Activated CD8-positive, alpha-beta T cell treated with anti-CD3 and anti-CD28 coated beads, Interleukin-2, amount 10 ng/mL, durations not matched to agents 7 days and 5 days (primary cell): ENCODE results near the gene BICDL2. TPM values are rescaled to one million over a fixed set of nuclear protein-coding genes. Genes with fewer than 3 reads are reported as not detected.
A peak's percentile ranks its signal among the peaks of the same experiment; 100 is the strongest.

Experiments
- ATAC-seq: fragments of 150-1000 bp; cut with Tn5 transposase; one replicate; pipeline ENCODE4 v1.10.0; 2021; ENCODE audit warnings: moderate library complexity
- CTCF ChIA-PET: fragments of 350-600 bp; sonication (Branson Sonifier 250); formaldehyde crosslinking; loops from one replicate; lab custom pipeline; 2021; ENCODE audit warnings: antibody characterized with exemption; lab: Charles Lee
- POLR2A ChIA-PET: fragments of 350-600 bp; sonication (Branson Sonifier 250); formaldehyde crosslinking; loops from one replicate; lab custom pipeline; 2021; ENCODE audit warnings: antibody characterized with exemption; lab: Charles Lee
- DNase-seq: peaks from one replicate; pipeline ENCODE4 v3.0.0-alpha.2; 2020
- H3K27ac Mint-ChIP-seq: one replicate; pipeline ENCODE4 v1.8.0; 2021; ENCODE audit warnings: mild to moderate bottlenecking, mixed read lengths
- H3K27me3 Mint-ChIP-seq: one replicate; pipeline ENCODE4 v1.8.0; 2021; ENCODE audit warnings: low read depth, mixed read lengths
- H3K36me3 Mint-ChIP-seq: one replicate; pipeline ENCODE4 v1.8.0; 2021; ENCODE audit warnings: low read depth, mixed read lengths
- H3K4me1 Mint-ChIP-seq: one replicate; pipeline ENCODE4 v1.8.0; 2021; ENCODE audit warnings: low read depth, mixed read lengths
- H3K4me3 Mint-ChIP-seq: one replicate; pipeline ENCODE4 v1.8.0; 2021; ENCODE audit warnings: mild to moderate bottlenecking, mixed read lengths
- H3K9me3 Mint-ChIP-seq: one replicate; pipeline ENCODE4 v1.8.0; 2022; ENCODE audit warnings: mixed read lengths; ENCODE audit not compliant: insufficient read depth
- total RNA-seq, 2 experiments: library from RNA; stranded (reverse); gene quantifications; one replicate each; pipeline ENCODE4 v1.2.3, GENCODE V29; 2021

The BICDL2 gene
- total RNA-seq, 2 experiments from 2014 or later: 0.84 to 0.94 TPM

GRCh38 chr16:2981899-2982250 lies 54.9 kb downstream of the BICDL2 start:
- CTCF ChIA-PET: interaction anchor here (1.4 to 3.9 kb wide), 2 partner anchors 12 to 55 kb away, joined by 4 to 16 read pairs; partner anchors contain the start of gene PAQR4
- Mint-ChIP-seq H3K36me3 (peaks cover 19% of the 10 kb centered on the region), H3K4me1 (peaks cover 44% of the 10 kb centered on the region), H3K27me3 (no peaks in the 10 kb centered on the region), H3K4me3 (peak overlapping the region; percentile 87), H3K27ac (peak overlapping the region; percentile 74), H3K9me3 (no peaks in the 10 kb centered on the region)
- POLR2A ChIA-PET: interaction anchor here (2.2 kb wide), 1 partner anchor 10 kb away, joined by 13 read pairs; no protein-coding TSS in a partner anchor
- DNase-seq: no peak
- ATAC-seq: no peak

- DNase-seq: no peak
Observed at GRCh38 chr16:2981177-2981898, 55.4 kb downstream of the BICDL2 start.

GRCh38 chr16:2980227-2981176 lies 56.2 kb downstream of the BICDL2 start, which contains the start of gene PKMYT1:
PKMYT1 (minus strand) TSS chr16:2980446; CDS start chr16:2979657, 789 bp downstream.
- peak; percentile 95 for DNase-seq
- H3K27ac Mint-ChIP-seq: peak within 1 kb of the TSS; percentile 88
- ChIA-PET CTCF (interaction anchor here (1.0 to 3.9 kb wide), 6 partner anchors 11 to 141 kb away, joined by 3 to 16 read pairs (median 4); partner anchors contain the start of gene PAQR4), POLR2A (interaction anchor here (0.6 to 2.5 kb wide), 18 partner anchors 8 to 205 kb away, joined by 3 to 30 read pairs (median 3); partner anchors contain the start of genes CLDN6, PAQR4 and TNFRSF12A)
- H3K4me3 Mint-ChIP-seq: peak within 1 kb of the TSS; percentile 87
- H3K9me3 Mint-ChIP-seq: no peaks in the 10 kb centered on the region
- peaks cover 45% of the 10 kb centered on the region for H3K4me1 Mint-ChIP-seq
- ATAC-seq: peak; percentile 95
- H3K27me3 Mint-ChIP-seq: no peaks in the 10 kb centered on the region
- H3K36me3 Mint-ChIP-seq: peaks cover 28% of the 10 kb centered on the region

More at GRCh38 chr16:2981177-2981898, 55.4 kb downstream of the BICDL2 start:
- no peak for ATAC-seq
- H3K36me3 Mint-ChIP-seq: peaks cover 20% of the 10 kb centered on the region
- H3K27me3 Mint-ChIP-seq: no peaks in the 10 kb centered on the region
- H3K4me1 Mint-ChIP-seq: peaks cover 45% of the 10 kb centered on the region
- CTCF ChIA-PET: interaction anchor here (1.3 to 3.9 kb wide), 5 partner anchors 12 to 142 kb away, joined by 3 to 16 read pairs (median 4); partner anchors contain the start of gene PAQR4
- H3K4me3 Mint-ChIP-seq: peak overlapping the region; percentile 87
- H3K9me3 Mint-ChIP-seq: no peaks in the 10 kb centered on the region
- POLR2A ChIA-PET: interaction anchor here (0.7 to 2.5 kb wide), 10 partner anchors 8 to 115 kb away, joined by 3 to 30 read pairs (median 4); partner anchors contain the start of gene PAQR4
- peak overlapping the region; percentile 83 for H3K27ac Mint-ChIP-seq

GRCh38 chr16:2979669-2980226 lies 57.0 kb downstream of the BICDL2 start:
- H3K27me3 Mint-ChIP-seq: no peaks in the 10 kb centered on the region
- peak overlapping the region; percentile 88 for H3K27ac Mint-ChIP-seq
- H3K4me1 Mint-ChIP-seq: peaks cover 45% of the 10 kb centered on the region
- DNase-seq: peak; percentile 48
- peak; percentile 11 for ATAC-seq
- POLR2A ChIA-PET: interaction anchor here (0.6 to 2.5 kb wide), 15 partner anchors 7 to 204 kb away, joined by 3 to 30 read pairs (median 3); partner anchors contain the start of genes CLDN6, PAQR4 and TNFRSF12A
- H3K36me3 Mint-ChIP-seq: peaks cover 30% of the 10 kb centered on the region
- CTCF ChIA-PET: interaction anchor here (1.0 to 3.9 kb wide), 5 partner anchors 10 to 140 kb away, joined by 3 to 16 read pairs (median 4); partner anchors contain the start of gene PAQR4
- no peaks in the 10 kb centered on the region for H3K9me3 Mint-ChIP-seq
- H3K4me3 Mint-ChIP-seq: peak overlapping the region; percentile 87

Other genes with a start within 250 kb of the BICDL2 start
- gene PRSS33, start 249.4 kb downstream of the BICDL2 start, total RNA-seq: not detected
- not detected for gene PRSS41, start 238.5 kb downstream of the BICDL2 start, total RNA-seq
- gene PRSS21, start 219.7 kb downstream of the BICDL2 start, total RNA-seq: 1 to 10 TPM; 5.2 to 6.0 TPM
- gene ZG16B, start 206.6 kb downstream of the BICDL2 start, total RNA-seq: 1 to 10 TPM; 2.9 to 3.7 TPM
- not detected for gene PRSS22, start 178.8 kb downstream of the BICDL2 start, total RNA-seq
- gene FLYWCH2, start 153.7 kb downstream of the BICDL2 start, total RNA-seq: 10 to 100 TPM; 22.5 to 22.8 TPM
- 10 to 100 TPM; 44.6 to 48.9 TPM for gene FLYWCH1, start 125.0 kb downstream of the BICDL2 start, total RNA-seq
- gene KREMEN2, start 72.7 kb downstream of the BICDL2 start, total RNA-seq: under 1 TPM in 1 of 2 experiments, not detected in 1; 0.18 TPM
- 10 to 100 TPM; 53.6 to 57.7 TPM for gene PAQR4, start 67.6 kb downstream of the BICDL2 start, total RNA-seq
- gene PKMYT1, start 56.5 kb downstream of the BICDL2 start, total RNA-seq: 100 to 1,000 TPM; 144 to 160 TPM
- under 1 TPM in 1 of 2 experiments, not detected in 1; 0.16 TPM for gene CLDN9, start 24.0 kb downstream of the BICDL2 start, total RNA-seq
- gene CLDN6, start 18.8 kb downstream of the BICDL2 start, total RNA-seq: not detected
- 1 to 10 TPM; 4.2 to 4.7 TPM for gene TNFRSF12A, start 16.6 kb downstream of the BICDL2 start, total RNA-seq
- 10 to 100 TPM; 41.0 to 41.7 TPM for gene HCFC1R1, start 13.0 kb downstream of the BICDL2 start, total RNA-seq
- 10 to 100 TPM; 57.4 to 57.9 TPM for gene THOC6, start 12.9 kb downstream of the BICDL2 start, total RNA-seq
- gene MMP25, start 9.6 kb upstream of the BICDL2 start, total RNA-seq: 10 to 100 TPM; 58.0 to 66.1 TPM
- gene IL32, start 28.7 kb upstream of the BICDL2 start, total RNA-seq: 1,000 to 10,000 TPM; 1,836 to 1,884 TPM
- under 1 TPM; 0.23 to 0.26 TPM for gene ZSCAN10, start 62.4 kb upstream of the BICDL2 start, total RNA-seq
- gene ZNF205, start 75.6 kb upstream of the BICDL2 start, total RNA-seq: not detected
- 10 to 100 TPM; 10.8 to 12.1 TPM for gene ZNF213, start 98.1 kb upstream of the BICDL2 start, total RNA-seq
- gene OR1F1, start 151.3 kb upstream of the BICDL2 start, total RNA-seq: not detected
- gene ZNF200, start 198.2 kb upstream of the BICDL2 start, total RNA-seq: 10 to 100 TPM; 13.7 to 18.4 TPM
- under 1 TPM; 0.13 to 0.21 TPM for gene MEFV, start 219.7 kb upstream of the BICDL2 start, total RNA-seq
- gene ZNF263, start 246.5 kb upstream of the BICDL2 start, total RNA-seq: 10 to 100 TPM; 24.3 to 25.0 TPM